ENCODE results near the gene HOMER1. TPM values are rescaled to one million over a fixed set of nuclear protein-coding genes. Genes with fewer than 3 reads are reported as not detected.

HOMER1 gene
- total RNA-seq, 2 experiments from 2014 or later, result 6.3 to 13.9 TPM

- no peak for DNase-seq (ENCODE audit: low spot score)
- no TSS peak for BruUV-seq (replicated peaks)
- no peak overlapping the region for H3K4me2 ChIP-seq (ENCODE audit: low read length)
- H3K9me3 ChIP-seq (ENCODE audit: low read length), result no peaks in the 10 kb centered on the region; the same call in 1 of the 2 replicates
- no peak overlapping the region for H3K4me3 ChIP-seq (ENCODE audit: low read depth, low read length, poor library complexity, severe bottlenecking)
- no peak overlapping the region for H3K27ac ChIP-seq (ENCODE audit: low read depth, low read length, poor library complexity, severe bottlenecking)
- intact Hi-C loops (cut with micrococcal nuclease; ENCODE audit: unreplicated experiment), result no loop called here
- no peaks in the 10 kb centered on the region for H3K79me2 ChIP-seq (ENCODE audit: insufficient read depth, low read depth, low read length)
- no peaks in the 10 kb centered on the region for H3K9me2 ChIP-seq (ENCODE audit: insufficient read depth, low read length)
- H3K36me3 ChIP-seq (ENCODE audit: insufficient read depth, low read length), result no peaks in the 10 kb centered on the region
- TF ChIP-seq, protein P1, sequence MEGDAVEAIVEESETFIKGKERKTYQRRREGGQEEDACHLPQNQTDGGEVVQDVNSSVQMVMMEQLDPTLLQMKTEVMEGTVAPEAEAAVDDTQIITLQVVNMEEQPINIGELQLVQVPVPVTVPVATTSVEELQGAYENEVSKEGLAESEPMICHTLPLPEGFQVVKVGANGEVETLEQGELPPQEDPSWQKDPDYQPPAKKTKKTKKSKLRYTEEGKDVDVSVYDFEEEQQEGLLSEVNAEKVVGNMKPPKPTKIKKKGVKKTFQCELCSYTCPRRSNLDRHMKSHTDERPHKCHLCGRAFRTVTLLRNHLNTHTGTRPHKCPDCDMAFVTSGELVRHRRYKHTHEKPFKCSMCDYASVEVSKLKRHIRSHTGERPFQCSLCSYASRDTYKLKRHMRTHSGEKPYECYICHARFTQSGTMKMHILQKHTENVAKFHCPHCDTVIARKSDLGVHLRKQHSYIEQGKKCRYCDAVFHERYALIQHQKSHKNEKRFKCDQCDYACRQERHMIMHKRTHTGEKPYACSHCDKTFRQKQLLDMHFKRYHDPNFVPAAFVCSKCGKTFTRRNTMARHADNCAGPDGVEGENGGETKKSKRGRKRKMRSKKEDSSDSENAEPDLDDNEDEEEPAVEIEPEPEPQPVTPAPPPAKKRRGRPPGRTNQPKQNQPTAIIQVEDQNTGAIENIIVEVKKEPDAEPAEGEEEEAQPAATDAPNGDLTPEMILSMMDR (conservative IDR thresholded peaks at IDR 0.05; ENCODE audit: low read length), result no peak
- no peak for TF ChIP-seq EZH2phosphoT487 (IDR thresholded peaks at IDR 0.05; ENCODE audit: borderline replicate concordance, low read depth, low read length)
- ChIA-PET CTCF (ENCODE audit: unreplicated experiment) (no interaction called here), POLR2A (no interaction called here)
- no peaks in the 10 kb centered on the region for H4K20me1 ChIP-seq (ENCODE audit: insufficient read depth, low read length)
- no peak overlapping the region for H2AFZ ChIP-seq (ENCODE audit: low read length)
- no peaks in the 10 kb centered on the region for H3K4me1 ChIP-seq (ENCODE audit: insufficient read depth, low read length, poor library complexity, severe bottlenecking)
Measured at GRCh38 chr5:79349047-79349446, 164.9 kb downstream of the HOMER1 start.

DNA sequence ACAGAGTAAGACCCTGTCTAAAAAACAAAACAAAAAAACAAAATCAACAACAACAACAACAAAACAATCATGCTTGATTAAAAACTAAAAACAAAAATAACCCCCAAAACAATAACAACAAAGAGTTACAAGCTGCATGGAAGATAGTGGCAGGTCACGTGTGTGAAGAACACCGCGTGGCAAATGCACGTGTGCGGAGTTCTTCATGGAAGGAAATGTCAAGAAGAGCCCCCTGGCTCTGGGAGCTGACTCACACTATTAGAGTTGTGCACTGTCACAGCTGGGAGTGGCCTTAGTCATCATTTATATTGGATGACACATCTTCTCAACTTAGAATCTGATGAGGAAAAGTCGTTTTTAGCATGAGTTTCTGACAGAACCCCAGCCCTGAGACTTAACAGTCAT lies 167.5 kb downstream of the HOMER1 start:
- no peak overlapping the region for H3K27ac ChIP-seq (ENCODE audit: low read depth, low read length, poor library complexity, severe bottlenecking)
- intact Hi-C loops (cut with micrococcal nuclease; ENCODE audit: unreplicated experiment), result no loop called here
- no peaks in the 10 kb centered on the region for H4K20me1 ChIP-seq (ENCODE audit: insufficient read depth, low read length)
- TF ChIP-seq, protein P1 (conservative IDR thresholded peaks at IDR 0.05; ENCODE audit: low read length), result no peak
- TF ChIP-seq EZH2phosphoT487 (IDR thresholded peaks at IDR 0.05; ENCODE audit: borderline replicate concordance, low read depth, low read length), result no peak
- no peak overlapping the region for H3K4me2 ChIP-seq (ENCODE audit: low read length)
- H3K9me2 ChIP-seq (ENCODE audit: insufficient read depth, low read length), result no peaks in the 10 kb centered on the region
- H3K4me1 ChIP-seq (ENCODE audit: insufficient read depth, low read length, poor library complexity, severe bottlenecking), result no peaks in the 10 kb centered on the region
- H3K9me3 ChIP-seq (ENCODE audit: low read length), result no peaks in the 10 kb centered on the region
- H2AFZ ChIP-seq (ENCODE audit: low read length), result no peak overlapping the region
- ChIA-PET POLR2A (no interaction called here), CTCF (ENCODE audit: unreplicated experiment) (no interaction called here)
- no peak overlapping the region for H3K4me3 ChIP-seq (ENCODE audit: low read depth, low read length, poor library complexity, severe bottlenecking)
- no peaks in the 10 kb centered on the region for H3K79me2 ChIP-seq (ENCODE audit: insufficient read depth, low read depth, low read length)
- H3K36me3 ChIP-seq (ENCODE audit: insufficient read depth, low read length), result no peaks in the 10 kb centered on the region
- no peak for DNase-seq (ENCODE audit: low spot score)
- no TSS peak for BruUV-seq (replicated peaks)

GRCh38 chr5:79333852-79334557 lies 179.9 kb downstream of the HOMER1 start:
- no peak overlapping the region for H3K27ac ChIP-seq (ENCODE audit: low read depth, low read length, poor library complexity, severe bottlenecking)
- no peak overlapping the region for H3K4me2 ChIP-seq (ENCODE audit: low read length)
- H3K9me3 ChIP-seq (ENCODE audit: low read length), result no peaks in the 10 kb centered on the region
- no peaks in the 10 kb centered on the region for H3K79me2 ChIP-seq (ENCODE audit: insufficient read depth, low read depth, low read length)
- ChIA-PET CTCF (ENCODE audit: unreplicated experiment) (no interaction called here), POLR2A (interaction anchor here (0.5 kb wide), 1 partner anchor 259 kb away, joined by 4 read pairs; no protein-coding TSS in a partner anchor)
- DNase-seq (ENCODE audit: low spot score), result peak; percentile 5
- no peaks in the 10 kb centered on the region for H3K36me3 ChIP-seq (ENCODE audit: insufficient read depth, low read length)
- H3K4me3 ChIP-seq (ENCODE audit: low read depth, low read length, poor library complexity, severe bottlenecking), result no peak overlapping the region
- intact Hi-C loops (cut with micrococcal nuclease; ENCODE audit: unreplicated experiment), result no loop called here
- no peaks in the 10 kb centered on the region for H4K20me1 ChIP-seq (ENCODE audit: insufficient read depth, low read length)
- BruUV-seq (replicated peaks), result no TSS peak
- no peaks in the 10 kb centered on the region for H3K9me2 ChIP-seq (ENCODE audit: insufficient read depth, low read length)
- H3K4me1 ChIP-seq (ENCODE audit: insufficient read depth, low read length, poor library complexity, severe bottlenecking), result no peaks in the 10 kb centered on the region
- H2AFZ ChIP-seq (ENCODE audit: low read length), result no peak overlapping the region
- no peak for TF ChIP-seq EZH2phosphoT487 (IDR thresholded peaks at IDR 0.05; ENCODE audit: borderline replicate concordance, low read depth, low read length)
- TF ChIP-seq, protein P1 (conservative IDR thresholded peaks at IDR 0.05; ENCODE audit: low read length), result peak; percentile 38

All from OCI-LY7 (cell line).